SK-N-MC (cell line): ENCODE measurements around the gene C12orf56.

Experiments used
- DNase-seq: peaks from one replicate; pipeline ENCODE4 v3.0.0-alpha.2; 2011; ENCODE audit warnings: low read depth, low spot score
- H3K27ac ChIP-seq: fragments of 200-600 bp; sonication (generic); 2 replicates; pipeline ENCODE4 v1.5.1; 2016; ENCODE audit warnings: mixed run types
- H3K36me3 ChIP-seq: fragments of 200-600 bp; sonication (generic); 2 replicates; pipeline ENCODE4 v1.6.1; 2017; ENCODE audit warnings: antibody characterized with exemption, low read length, mixed read lengths; ENCODE audit not compliant: insufficient read depth
- H3K4me3 ChIP-seq: fragments of 200-600 bp; sonication (generic); 2 replicates; pipeline ENCODE4 v1.5.1; 2016
- H3K9ac ChIP-seq: fragments of 200-600 bp; sonication (generic); 2 replicates; pipeline ENCODE4 v1.8.0; 2017; ENCODE audit warnings: mixed run types, mixed read lengths; ENCODE audit not compliant: insufficient read length
- H3K9me3 ChIP-seq: fragments of 200-600 bp; sonication (generic); 2 replicates; pipeline ENCODE4 v1.6.1; 2017; ENCODE audit warnings: low read depth, mild to moderate bottlenecking, antibody characterized with exemption, low read length, moderate library complexity, mixed read lengths
- EZH2 ChIP-seq: fragments of 200-600 bp; sonication (generic); IDR thresholded peaks from one replicate; pipeline ENCODE4 v1.6.1; 2017; ENCODE audit warnings: antibody characterized with exemption
- FOXP2 ChIP-seq: optimal IDR thresholded peaks from 2 replicates; pipeline ENCODE3; 2011; ENCODE audit warnings: mild to moderate bottlenecking, moderate library complexity; ENCODE audit not compliant: insufficient read depth; ENCODE audit errors: extremely low read length, control extremely low read depth
- POLR2AphosphoS5 ChIP-seq: IDR thresholded peaks from 2 replicates; pipeline ENCODE4 v1.6.1; 2012; ENCODE audit warnings: mild to moderate bottlenecking, low read depth, low read length, borderline replicate concordance

Gene C12orf56

GRCh38 chr12:64252681-64253080 lies 137.9 kb downstream of the C12orf56 start:
- H3K9ac ChIP-seq = no peak overlapping the region
- no peaks in the 10 kb centered on the region for H3K9me3 ChIP-seq
- no peak for DNase-seq
- H3K4me3 ChIP-seq = no peak overlapping the region
- no peaks in the 10 kb centered on the region for H3K36me3 ChIP-seq
- no peak for TF ChIP-seq FOXP2
- no peak overlapping the region for H3K27ac ChIP-seq

- Histone ChIP-seq H3K9ac (no peak overlapping the region), H3K27ac (no peak overlapping the region), H3K9me3 (no peaks in the 10 kb centered on the region), H3K36me3 (no peaks in the 10 kb centered on the region), H3K4me3 (no peak overlapping the region)
- TF ChIP-seq POLR2AphosphoS5 (no peak), FOXP2 (no peak), EZH2 (no peak)
- no peak for DNase-seq
Measured at GRCh38 chr12:64243809-64244208, 146.7 kb downstream of the C12orf56 start.

- TF ChIP-seq POLR2AphosphoS5 (no peak), EZH2 (no peak), FOXP2 (no peak)
- no peak for DNase-seq
- Histone ChIP-seq H3K36me3 (no peaks in the 10 kb centered on the region), H3K4me3 (no peak overlapping the region), H3K9ac (no peak overlapping the region), H3K9me3 (no peaks in the 10 kb centered on the region), H3K27ac (no peak overlapping the region)
Measured at GRCh38 chr12:64240781-64241180, 149.8 kb downstream of the C12orf56 start.

GRCh38 chr12:64237382-64237781 lies 153.2 kb downstream of the C12orf56 start:
- TF ChIP-seq FOXP2 = no peak
- no peak for TF ChIP-seq EZH2
- TF ChIP-seq POLR2AphosphoS5 = no peak
- DNase-seq = no peak
- Histone ChIP-seq H3K4me3 (no peak overlapping the region), H3K9me3 (no peaks in the 10 kb centered on the region), H3K9ac (no peak overlapping the region), H3K36me3 (no peaks in the 10 kb centered on the region), H3K27ac (no peak overlapping the region)

- Histone ChIP-seq H3K36me3 (no peaks in the 10 kb centered on the region), H3K9ac (no peak overlapping the region), H3K4me3 (no peak overlapping the region), H3K9me3 (no peaks in the 10 kb centered on the region), H3K27ac (no peak overlapping the region)
- TF ChIP-seq FOXP2 (no peak), POLR2AphosphoS5 (no peak), EZH2 (no peak)
- no peak for DNase-seq
Measured at GRCh38 chr12:64236549-64236948, 154.0 kb downstream of the C12orf56 start.

- H3K9ac ChIP-seq = no peak overlapping the region
- no peak for TF ChIP-seq EZH2
- no peak for TF ChIP-seq POLR2AphosphoS5
- TF ChIP-seq FOXP2 = no peak
- no peak overlapping the region for H3K4me3 ChIP-seq
- no peaks in the 10 kb centered on the region for H3K9me3 ChIP-seq
- H3K27ac ChIP-seq = no peak overlapping the region
- no peaks in the 10 kb centered on the region for H3K36me3 ChIP-seq
- DNase-seq = no peak
Measured at GRCh38 chr12:64232196-64232595, 158.4 kb downstream of the C12orf56 start.

- Histone ChIP-seq H3K4me3 (no peak overlapping the region), H3K36me3 (no peaks in the 10 kb centered on the region), H3K27ac (no peak overlapping the region), H3K9ac (no peak overlapping the region), H3K9me3 (no peaks in the 10 kb centered on the region)
- TF ChIP-seq POLR2AphosphoS5 (no peak), EZH2 (no peak), FOXP2 (no peak)
- no peak for DNase-seq
Measured at GRCh38 chr12:64229796-64230195, 160.8 kb downstream of the C12orf56 start.

- Histone ChIP-seq H3K27ac (no peak overlapping the region), H3K9ac (no peak overlapping the region), H3K9me3 (no peaks in the 10 kb centered on the region), H3K36me3 (no peaks in the 10 kb centered on the region), H3K4me3 (no peak overlapping the region)
- TF ChIP-seq EZH2 (no peak), FOXP2 (no peak)
- DNase-seq = no peak
Measured at GRCh38 chr12:64229240-64229639, 161.3 kb downstream of the C12orf56 start.

GRCh38 chr12:64225626-64226025 lies 164.9 kb downstream of the C12orf56 start:
- no peaks in the 10 kb centered on the region for H3K36me3 ChIP-seq
- TF ChIP-seq FOXP2 (no peak), EZH2 (no peak), POLR2AphosphoS5 (no peak)
- no peak for DNase-seq
- no peaks in the 10 kb centered on the region for H3K9me3 ChIP-seq
- H3K4me3 ChIP-seq = no peak overlapping the region
- no peak overlapping the region for H3K27ac ChIP-seq
- no peak overlapping the region for H3K9ac ChIP-seq
